ENCODE measurements around the gene BCR.

The BCR gene

DNA sequence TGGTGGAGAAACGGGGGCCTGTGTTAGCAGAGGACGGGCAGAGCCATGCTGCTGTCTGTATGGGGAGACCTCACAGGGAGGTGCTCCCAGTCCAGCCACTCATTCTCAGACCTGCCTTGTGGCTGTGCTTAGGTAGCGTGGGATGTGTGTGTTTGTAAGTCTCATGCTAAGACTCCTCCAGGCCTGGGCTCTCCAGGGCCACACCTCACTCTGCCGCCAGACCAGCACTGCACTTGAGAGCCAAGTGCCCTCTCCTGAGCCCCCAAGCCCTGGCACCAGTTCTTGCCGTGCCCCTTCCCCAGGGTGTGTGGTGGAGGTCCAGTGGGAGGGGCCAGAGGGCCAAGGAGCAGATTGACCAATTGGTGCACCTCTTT lies 108.8 kb downstream of the BCR start:
- Histone ChIP-seq H3K36me3 (ENCODE audit: insufficient read depth, low read length) (no peaks in the 10 kb centered on the region), H3K27me3 (ENCODE audit: insufficient read depth, low read length) (no peaks in the 10 kb centered on the region), H3K4me1 (ENCODE audit: control insufficient read depth, insufficient read depth, low read length, unreplicated experiment) (peaks cover 3% of the 10 kb centered on the region), H2AFZ (ENCODE audit: low read length, unreplicated experiment) (no peak overlapping the region), H3K79me2 (ENCODE audit: control insufficient read depth, insufficient read depth, low read length, unreplicated experiment) (no peaks in the 10 kb centered on the region), H3K27ac (ENCODE audit: low read depth, low read length) (no peak overlapping the region), H3K4me3 (ENCODE audit: low read depth, low read length) (no peak overlapping the region)

GRCh38 chr22:23289851-23290724 lies 109.8 kb downstream of the BCR start:
- H3K36me3 ChIP-seq (ENCODE audit: insufficient read depth, low read length), result no peaks in the 10 kb centered on the region
- no peak overlapping the region for H2AFZ ChIP-seq (ENCODE audit: low read length, unreplicated experiment)
- peaks cover 3% of the 10 kb centered on the region for H3K4me1 ChIP-seq (ENCODE audit: control insufficient read depth, insufficient read depth, low read length, unreplicated experiment)
- no peak overlapping the region for H3K4me3 ChIP-seq (ENCODE audit: low read depth, low read length)
- no peaks in the 10 kb centered on the region for H3K27me3 ChIP-seq (ENCODE audit: insufficient read depth, low read length)
- H3K79me2 ChIP-seq (ENCODE audit: control insufficient read depth, insufficient read depth, low read length, unreplicated experiment), result no peaks in the 10 kb centered on the region
- H3K27ac ChIP-seq (ENCODE audit: low read depth, low read length), result peak overlapping the region; percentile 38; the same call in 1 of the 2 replicates

- Histone ChIP-seq H3K4me1 (ENCODE audit: control insufficient read depth, insufficient read depth, low read length, unreplicated experiment) (peaks cover 3% of the 10 kb centered on the region), H3K27me3 (ENCODE audit: insufficient read depth, low read length) (no peaks in the 10 kb centered on the region), H3K4me3 (ENCODE audit: low read depth, low read length) (no peak overlapping the region), H3K79me2 (ENCODE audit: control insufficient read depth, insufficient read depth, low read length, unreplicated experiment) (no peaks in the 10 kb centered on the region), H3K27ac (ENCODE audit: low read depth, low read length) (no peak overlapping the region), H3K36me3 (ENCODE audit: insufficient read depth, low read length) (no peaks in the 10 kb centered on the region), H2AFZ (ENCODE audit: low read length, unreplicated experiment) (no peak overlapping the region)
These were observed 111.6 kb downstream of the BCR start for GRCh38 chr22:23291806-23292452.

DNA sequence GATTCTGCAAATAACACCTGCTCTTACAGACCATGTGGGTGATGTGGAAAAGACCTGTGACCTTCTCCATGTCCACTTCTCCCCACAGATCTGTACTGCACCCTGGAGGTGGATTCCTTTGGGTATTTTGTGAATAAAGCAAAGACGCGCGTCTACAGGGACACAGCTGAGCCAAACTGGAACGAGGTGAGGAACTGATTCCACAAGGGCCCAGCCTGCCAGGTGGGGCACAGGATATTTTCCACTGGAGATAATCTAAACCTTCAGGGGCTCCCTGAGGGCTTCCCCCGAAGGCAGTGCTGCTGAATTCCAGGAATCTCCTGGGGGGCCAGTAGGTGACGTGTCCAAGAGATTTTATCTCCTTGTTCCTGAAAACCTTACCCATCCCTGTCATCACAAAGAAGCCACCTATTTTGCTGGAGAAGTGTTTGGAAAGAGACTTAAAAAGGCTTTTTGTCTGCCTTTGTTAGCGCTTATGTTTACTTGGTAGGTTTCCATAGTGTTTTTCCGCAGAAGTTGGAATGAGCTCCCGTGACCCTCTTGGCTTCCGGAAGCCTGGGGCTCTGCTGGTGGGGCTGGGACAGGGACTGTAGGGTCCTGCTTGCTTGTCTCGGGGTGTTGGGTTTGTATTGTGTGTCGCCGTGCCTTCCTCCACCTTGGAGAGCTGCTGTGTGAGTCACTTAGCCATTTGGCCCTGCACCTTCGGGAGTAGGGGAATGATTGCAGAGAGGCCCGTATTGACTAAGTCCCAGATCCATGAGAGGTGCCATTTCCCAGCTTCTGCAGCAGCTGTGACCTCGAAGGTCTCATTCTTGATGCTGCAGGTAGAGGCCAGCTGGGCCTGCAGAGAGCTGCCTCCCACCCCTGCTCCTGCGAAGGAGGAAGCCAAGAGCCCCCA lies 112.4 kb downstream of the BCR start:
- no peak overlapping the region for H3K4me3 ChIP-seq (ENCODE audit: low read depth, low read length)
- H3K27ac ChIP-seq (ENCODE audit: low read depth, low read length), result no peak overlapping the region
- H3K4me1 ChIP-seq (ENCODE audit: control insufficient read depth, insufficient read depth, low read length, unreplicated experiment), result peaks cover 3% of the 10 kb centered on the region
- H3K27me3 ChIP-seq (ENCODE audit: insufficient read depth, low read length), result no peaks in the 10 kb centered on the region
- H2AFZ ChIP-seq (ENCODE audit: low read length, unreplicated experiment), result no peak overlapping the region
- H3K36me3 ChIP-seq (ENCODE audit: insufficient read depth, low read length), result no peaks in the 10 kb centered on the region
- H3K79me2 ChIP-seq (ENCODE audit: control insufficient read depth, insufficient read depth, low read length, unreplicated experiment), result no peaks in the 10 kb centered on the region

GRCh38 chr22:23293720-23294119 lies 113.4 kb downstream of the BCR start:
- no peaks in the 10 kb centered on the region for H3K36me3 ChIP-seq (ENCODE audit: insufficient read depth, low read length)
- H3K4me3 ChIP-seq (ENCODE audit: low read depth, low read length), result no peak overlapping the region
- H3K27ac ChIP-seq (ENCODE audit: low read depth, low read length), result no peak overlapping the region
- peaks cover 3% of the 10 kb centered on the region for H3K4me1 ChIP-seq (ENCODE audit: control insufficient read depth, insufficient read depth, low read length, unreplicated experiment)
- no peaks in the 10 kb centered on the region for H3K79me2 ChIP-seq (ENCODE audit: control insufficient read depth, insufficient read depth, low read length, unreplicated experiment)
- H2AFZ ChIP-seq (ENCODE audit: low read length, unreplicated experiment), result no peak overlapping the region
- no peaks in the 10 kb centered on the region for H3K27me3 ChIP-seq (ENCODE audit: insufficient read depth, low read length)

- no peaks in the 10 kb centered on the region for H3K79me2 ChIP-seq (ENCODE audit: control insufficient read depth, insufficient read depth, low read length, unreplicated experiment)
- H3K4me3 ChIP-seq (ENCODE audit: low read depth, low read length), result no peak overlapping the region
- peaks cover 3% of the 10 kb centered on the region for H3K4me1 ChIP-seq (ENCODE audit: control insufficient read depth, insufficient read depth, low read length, unreplicated experiment)
- H2AFZ ChIP-seq (ENCODE audit: low read length, unreplicated experiment), result no peak overlapping the region
- H3K27ac ChIP-seq (ENCODE audit: low read depth, low read length), result no peak overlapping the region
- H3K36me3 ChIP-seq (ENCODE audit: insufficient read depth, low read length), result no peaks in the 10 kb centered on the region
- no peaks in the 10 kb centered on the region for H3K27me3 ChIP-seq (ENCODE audit: insufficient read depth, low read length)
These were observed 113.9 kb downstream of the BCR start for GRCh38 chr22:23294221-23294620.

- Histone ChIP-seq H3K79me2 (ENCODE audit: control insufficient read depth, insufficient read depth, low read length, unreplicated experiment) (no peaks in the 10 kb centered on the region), H3K4me1 (ENCODE audit: control insufficient read depth, insufficient read depth, low read length, unreplicated experiment) (peaks cover 22% of the 10 kb centered on the region), H3K36me3 (ENCODE audit: insufficient read depth, low read length) (no peaks in the 10 kb centered on the region), H3K27ac (ENCODE audit: low read depth, low read length) (no peak overlapping the region), H2AFZ (ENCODE audit: low read length, unreplicated experiment) (no peak overlapping the region), H3K4me3 (ENCODE audit: low read depth, low read length) (no peak overlapping the region), H3K27me3 (ENCODE audit: insufficient read depth, low read length) (no peaks in the 10 kb centered on the region)
These were observed 120.2 kb downstream of the BCR start for GRCh38 chr22:23300476-23300875.

DNA sequence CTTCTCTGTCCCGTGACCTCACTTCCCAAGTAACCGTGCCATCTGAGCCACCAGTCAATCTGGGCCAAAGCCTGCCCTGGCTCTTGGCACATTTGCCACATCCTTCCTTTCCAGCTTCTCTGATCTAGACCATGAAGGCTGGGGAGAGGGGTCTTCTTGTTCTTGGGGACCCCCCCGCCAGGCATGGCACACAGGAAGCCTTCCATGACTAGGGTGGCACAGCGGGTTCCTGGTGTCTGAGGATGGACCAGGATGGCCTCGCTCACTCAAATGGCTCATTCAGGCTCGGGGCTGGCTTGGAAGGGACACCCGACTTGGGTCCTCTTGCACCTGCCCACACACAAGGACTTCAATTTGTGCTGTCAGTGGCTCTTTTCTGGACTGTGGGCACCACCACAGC lies 121.3 kb downstream of the BCR start:
- H2AFZ ChIP-seq (ENCODE audit: low read length, unreplicated experiment), result no peak overlapping the region
- H3K27me3 ChIP-seq (ENCODE audit: insufficient read depth, low read length), result no peaks in the 10 kb centered on the region
- H3K4me3 ChIP-seq (ENCODE audit: low read depth, low read length), result no peak overlapping the region
- peaks cover 31% of the 10 kb centered on the region for H3K4me1 ChIP-seq (ENCODE audit: control insufficient read depth, insufficient read depth, low read length, unreplicated experiment)
- H3K27ac ChIP-seq (ENCODE audit: low read depth, low read length), result no peak overlapping the region
- no peaks in the 10 kb centered on the region for H3K36me3 ChIP-seq (ENCODE audit: insufficient read depth, low read length)
- H3K79me2 ChIP-seq (ENCODE audit: control insufficient read depth, insufficient read depth, low read length, unreplicated experiment), result no peaks in the 10 kb centered on the region

- no peaks in the 10 kb centered on the region for H3K79me2 ChIP-seq (ENCODE audit: control insufficient read depth, insufficient read depth, low read length, unreplicated experiment)
- no peak overlapping the region for H2AFZ ChIP-seq (ENCODE audit: low read length, unreplicated experiment)
- H3K4me1 ChIP-seq (ENCODE audit: control insufficient read depth, insufficient read depth, low read length, unreplicated experiment), result peaks cover 36% of the 10 kb centered on the region
- H3K27ac ChIP-seq (ENCODE audit: low read depth, low read length), result no peak overlapping the region
- H3K36me3 ChIP-seq (ENCODE audit: insufficient read depth, low read length), result no peaks in the 10 kb centered on the region
- no peak overlapping the region for H3K4me3 ChIP-seq (ENCODE audit: low read depth, low read length)
- H3K27me3 ChIP-seq (ENCODE audit: insufficient read depth, low read length), result no peaks in the 10 kb centered on the region
These were observed 122.1 kb downstream of the BCR start for GRCh38 chr22:23302171-23303002.
